Spinal cord (tissue), 10 donors: Measurements from ENCODE around the gene ZNF839. TPM values are rescaled to one million over a fixed set of nuclear protein-coding genes. Genes with fewer than 3 reads are reported as not detected.

Source experiments
- DNase-seq, 6 donors: peaks; one replicate each; pipeline versions ENCODE4 v3.0.0 to v3.0.0-alpha.2; 2013 to 2015; ENCODE audit warnings: low spot score in 6 of 6, low read depth in 4 of 6
- H3K27ac ChIP-seq: one replicate; pipeline ENCODE4 v1.5.1; 2013; ENCODE audit warnings: low read depth, low read length, control low read depth
- H3K27me3 ChIP-seq: one replicate; pipeline ENCODE4 v1.6.1; 2013; ENCODE audit warnings: low read length; ENCODE audit not compliant: control insufficient read depth, insufficient read depth
- H3K36me3 ChIP-seq: one replicate; pipeline ENCODE4 v1.6.1; 2013; ENCODE audit warnings: low read length; ENCODE audit not compliant: control insufficient read depth, insufficient read depth
- H3K4me1 ChIP-seq: one replicate; pipeline ENCODE4 v1.6.1; 2013; ENCODE audit warnings: low read length; ENCODE audit not compliant: control insufficient read depth, insufficient read depth
- H3K4me3 ChIP-seq: one replicate; pipeline ENCODE4 v1.5.1; 2013; ENCODE audit warnings: low read depth, low read length, control low read depth
- H3K9me3 ChIP-seq: one replicate; pipeline ENCODE4 v1.6.1; 2013; ENCODE audit warnings: low read length; ENCODE audit not compliant: control insufficient read depth, insufficient read depth
- WGBS: methylation state at CpG from one replicate; pipeline ENCODE4 v1.1.5; 2013; ENCODE audit warnings: missing lambda C conversion rate; ENCODE audit not compliant: insufficient coverage; 5-methylcytosine and 5-hydroxymethylcytosine counted together
- polyA plus RNA-seq, 2 donors: library from polyadenylated mRNA; unstranded; fragments of 120-200 nt; gene quantifications; one replicate each; pipeline ENCODE4 v1.2.1, GENCODE V29; 2013; ENCODE audit not compliant: insufficient read length in 2 of 2
- total RNA-seq, 2 donors: library from RNA; depleted of rRNA in 1 of 2; stranded (reverse); fragments of 120-200 nt in 1 of 2; fragments of >200 nt in 1 of 2; gene quantifications; one replicate each; pipeline versions ENCODE4 v1.2.3 to v1.2.4, GENCODE V29; 2013 to 2014
- donor health status: healthy.

The ZNF839 gene
- total and polyA plus RNA-seq, 4 donors = 8.8 to 16.3 (median 11.7) TPM

GRCh38 chr14:102390064-102390855 lies 70.7 kb downstream of the ZNF839 start:
- Histone ChIP-seq H3K27me3 (no peaks in the 10 kb centered on the region), H3K4me1 (peaks cover 6% of the 10 kb centered on the region), H3K27ac (peak overlapping the region; percentile 70), H3K9me3 (no peaks in the 10 kb centered on the region), H3K4me3 (no peak overlapping the region), H3K36me3 (peaks cover 6% of the 10 kb centered on the region)
- WGBS = no CpG with 5 or more reads among the region's 2 CpGs
- DNase-seq = peak in 4 of 6 donors; percentile 4 to 67 (median 21)

Other genes starting within 250 kb of the ZNF839 start
- gene HSP90AA1, start 232.7 kb upstream of the ZNF839 start, total RNA-seq = 1,000 to 10,000 TPM in 1 of 2 donors, 100 to 1,000 TPM in 1; 277 to 1,087 TPM
- gene HSP90AA1, start 232.7 kb upstream of the ZNF839 start, polyA plus RNA-seq = 100 to 1,000 TPM; 666 to 778 TPM
- gene WDR20, start 179.8 kb upstream of the ZNF839 start, total RNA-seq = 10 to 100 TPM; 20.4 to 29.5 TPM
- 10 to 100 TPM; 32.3 to 33.1 TPM for gene WDR20, start 179.8 kb upstream of the ZNF839 start, polyA plus RNA-seq
- gene MOK, start 14.6 kb upstream of the ZNF839 start, total RNA-seq = 10 to 100 TPM; 19.5 to 44.5 TPM
- gene MOK, start 14.6 kb upstream of the ZNF839 start, polyA plus RNA-seq = 10 to 100 TPM; 44.6 to 57.5 TPM
- gene CINP, start 43.1 kb downstream of the ZNF839 start, total RNA-seq = 10 to 100 TPM; 31.5 to 36.0 TPM
- gene CINP, start 43.1 kb downstream of the ZNF839 start, polyA plus RNA-seq = 10 to 100 TPM; 46.2 to 47.3 TPM
- 10 to 100 TPM; 19.4 to 25.9 TPM for gene TECPR2, start 43.2 kb downstream of the ZNF839 start, total RNA-seq
- 10 to 100 TPM; 43.3 to 48.8 TPM for gene TECPR2, start 43.2 kb downstream of the ZNF839 start, polyA plus RNA-seq
- 10 to 100 TPM; 14.9 to 24.8 TPM for gene ANKRD9, start 190.0 kb downstream of the ZNF839 start, total RNA-seq
- 10 to 100 TPM; 42.5 to 48.7 TPM for gene ANKRD9, start 190.0 kb downstream of the ZNF839 start, polyA plus RNA-seq